Lung (tissue), 12 donors: ENCODE measurements around the gene ANKRD28. TPM values are rescaled to one million over a fixed set of nuclear protein-coding genes. Genes with fewer than 3 reads are reported as not detected.

Experiments used
- ATAC-seq: fragments of 200-7000 bp; cut with Tn5 transposase; one replicate; pipeline ENCODE4 v1.9.1; 2020; ENCODE audit warnings: moderate number of reproducible peaks; ENCODE audit not compliant: insufficient read depth, low FRiP score
- DNase-seq, 3 donors: peaks; one replicate each; pipeline ENCODE4 v3.0.0-alpha.2; 2013 to 2017
- H3K27ac ChIP-seq, 2 donors: one replicate each; pipeline ENCODE4 v1.5.1; 2013; ENCODE audit warnings: mild to moderate bottlenecking in 2 of 2, moderate library complexity in 2 of 2, control low read depth in 1 of 2, inconsistent platforms in 1 of 2, low read depth in 1 of 2, low read length in 1 of 2
- H3K27me3 ChIP-seq, 3 donors: one replicate each; pipeline ENCODE4 v1.5.1; 2013; ENCODE audit warnings: low read length in 2 of 3; ENCODE audit not compliant: control insufficient read depth in 3 of 3, insufficient read depth in 3 of 3
- H3K36me3 ChIP-seq, 4 donors: one replicate each; pipeline ENCODE4 v1.5.1; 2013; ENCODE audit warnings: low read length in 4 of 4, mild to moderate bottlenecking in 1 of 4, moderate library complexity in 1 of 4; ENCODE audit not compliant: control insufficient read depth in 4 of 4, insufficient read depth in 4 of 4
- H3K4me1 ChIP-seq, 5 donors: one replicate each; pipeline ENCODE4 v1.5.1; 2013; ENCODE audit warnings: low read length in 5 of 5, mild to moderate bottlenecking in 2 of 5, moderate library complexity in 1 of 5; ENCODE audit not compliant: control insufficient read depth in 5 of 5, insufficient read depth in 5 of 5
- H3K4me3 ChIP-seq: one replicate; pipeline ENCODE4 v1.5.1; 2013; ENCODE audit warnings: mild to moderate bottlenecking, control low read depth, moderate library complexity
- H3K9ac ChIP-seq, 2 donors: one replicate each; pipeline ENCODE4 v1.5.1; 2013; ENCODE audit warnings: low read length in 2 of 2, control low read depth in 1 of 2; ENCODE audit not compliant: insufficient read depth in 1 of 2
- H3K9me3 ChIP-seq, 4 donors: one replicate each; pipeline ENCODE4 v1.5.1; 2013; ENCODE audit warnings: low read length in 3 of 4, mild to moderate bottlenecking in 1 of 4, moderate library complexity in 1 of 4; ENCODE audit not compliant: control insufficient read depth in 4 of 4, insufficient read depth in 3 of 4
- WGBS, 2 donors: extraction: QIAGEN DNeasy Blood & Tissue Kit; methylation state at CpG; one replicate each; pipeline ENCODE4 v1.1.7; 2013; 5-methylcytosine and 5-hydroxymethylcytosine counted together
- polyA plus RNA-seq, 2 donors: library from polyadenylated mRNA; stranded (reverse); fragments of 200-250 nt; gene quantifications; one replicate each; pipeline ENCODE4 v1.2.1, GENCODE V29; 2013
- total RNA-seq, 2 donors: library from RNA; depleted of rRNA in 1 of 2; stranded (reverse); fragments of >200 nt in 1 of 2; gene quantifications; one replicate each; pipeline ENCODE4 v1.2.1, GENCODE V29; 2014 to 2021
- TF ChIP-seq, protein P1 (sequence below): IDR thresholded peaks from 2 replicates; pipeline ENCODE4 v1.5.1; 2012; ENCODE audit warnings: mild to moderate bottlenecking; ENCODE audit errors: control extremely low read depth, extremely low read depth
- donor health status: control.
- donor health status: control.
- donor health status: Bipolar disorder and iron deficiency.
- donor health status: healthy.
- donor health status: DM: yes; HTN: yes; CAD: no.

Gene ANKRD28
- total and polyA plus RNA-seq, 4 donors = 11.1 to 66.7 (median 39.2) TPM

DNA sequence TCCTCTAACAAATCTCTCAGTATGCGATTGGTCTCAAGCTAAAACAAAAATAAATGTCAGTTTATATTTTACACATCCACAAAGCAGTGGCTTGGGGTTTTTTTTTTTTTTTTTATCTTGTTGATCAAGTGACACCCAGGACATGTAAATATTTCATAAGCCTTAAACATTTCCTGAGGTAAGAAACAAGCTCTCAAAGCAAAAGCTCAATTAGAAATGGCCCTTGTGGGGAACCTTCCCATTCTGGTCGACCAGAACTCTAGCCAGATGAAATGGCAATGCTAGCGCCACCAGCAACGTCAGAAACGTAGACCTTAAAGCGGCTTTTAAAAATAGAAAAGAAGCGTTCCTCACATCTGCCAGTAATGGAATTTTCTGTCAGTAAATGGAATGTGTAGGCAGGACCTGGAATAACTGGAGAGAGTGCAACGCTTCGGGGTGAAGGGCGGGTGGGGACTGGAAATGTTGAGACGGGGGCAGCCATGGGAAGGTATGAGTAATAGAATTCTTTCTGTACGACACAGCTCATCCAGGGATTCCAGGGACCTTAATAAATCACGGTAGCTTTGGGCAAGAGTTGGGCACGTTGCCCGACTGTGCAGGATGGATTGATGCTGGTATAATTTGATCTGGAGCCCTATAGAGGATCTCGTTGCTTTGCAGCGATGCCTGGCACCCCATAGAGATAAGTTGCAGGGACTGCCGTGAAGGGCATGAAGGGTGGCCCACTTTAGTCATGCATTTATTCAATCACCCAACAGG is 151.9 kb downstream of the ANKRD28 start:
- Histone ChIP-seq H3K4me1 (peaks cover 0 to 7% (median 0%) of the 10 kb centered on the region in 5 donors), H3K4me3 (no peak overlapping the region), H3K36me3 (peaks cover 0 to 9% (median 5%) of the 10 kb centered on the region in 4 donors), H3K9me3 (no peaks in the 10 kb centered on the region), H3K27me3 (no peaks in the 10 kb centered on the region), H3K9ac (no peak overlapping the region), H3K27ac (no peak overlapping the region)
- ATAC-seq = no peak
- TF ChIP-seq, protein P1, sequence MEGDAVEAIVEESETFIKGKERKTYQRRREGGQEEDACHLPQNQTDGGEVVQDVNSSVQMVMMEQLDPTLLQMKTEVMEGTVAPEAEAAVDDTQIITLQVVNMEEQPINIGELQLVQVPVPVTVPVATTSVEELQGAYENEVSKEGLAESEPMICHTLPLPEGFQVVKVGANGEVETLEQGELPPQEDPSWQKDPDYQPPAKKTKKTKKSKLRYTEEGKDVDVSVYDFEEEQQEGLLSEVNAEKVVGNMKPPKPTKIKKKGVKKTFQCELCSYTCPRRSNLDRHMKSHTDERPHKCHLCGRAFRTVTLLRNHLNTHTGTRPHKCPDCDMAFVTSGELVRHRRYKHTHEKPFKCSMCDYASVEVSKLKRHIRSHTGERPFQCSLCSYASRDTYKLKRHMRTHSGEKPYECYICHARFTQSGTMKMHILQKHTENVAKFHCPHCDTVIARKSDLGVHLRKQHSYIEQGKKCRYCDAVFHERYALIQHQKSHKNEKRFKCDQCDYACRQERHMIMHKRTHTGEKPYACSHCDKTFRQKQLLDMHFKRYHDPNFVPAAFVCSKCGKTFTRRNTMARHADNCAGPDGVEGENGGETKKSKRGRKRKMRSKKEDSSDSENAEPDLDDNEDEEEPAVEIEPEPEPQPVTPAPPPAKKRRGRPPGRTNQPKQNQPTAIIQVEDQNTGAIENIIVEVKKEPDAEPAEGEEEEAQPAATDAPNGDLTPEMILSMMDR = no peak
- WGBS, 2 donors = 85 to 88% methylated on average over 18 of the region's 18 CpGs
- DNase-seq = no peak

DNA sequence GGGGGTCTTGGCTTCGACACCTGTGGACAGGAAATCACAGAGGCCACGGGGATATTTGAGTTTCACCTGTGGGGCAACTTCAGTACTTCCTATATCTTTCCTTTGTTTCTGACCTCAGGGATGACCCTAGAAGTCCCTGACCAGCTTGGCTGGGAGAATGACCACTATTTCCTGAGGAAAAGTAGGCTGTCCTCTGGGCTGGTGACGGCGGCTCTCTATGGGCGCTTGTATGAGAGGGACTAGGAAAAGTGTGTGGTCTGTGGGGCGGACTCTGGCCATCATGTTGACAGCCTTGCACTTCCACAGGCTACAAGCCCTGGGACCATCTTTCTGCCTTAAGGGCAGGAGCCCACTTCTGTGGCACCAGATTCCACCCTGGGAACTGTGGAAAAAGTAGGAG is 152.5 kb downstream of the ANKRD28 start:
- 90 to 95% methylated on average over 6 of the region's 6 CpGs for WGBS, 2 donors
- H3K27me3 ChIP-seq = no peaks in the 10 kb centered on the region
- DNase-seq (no peak), ATAC-seq (no peak)
- TF ChIP-seq, protein P1 = no peak
- H3K27ac ChIP-seq = no peak overlapping the region
- H3K9me3 ChIP-seq = no peaks in the 10 kb centered on the region
- H3K9ac ChIP-seq = no peak overlapping the region
- peaks cover 0 to 9% (median 5%) of the 10 kb centered on the region in 4 donors for H3K36me3 ChIP-seq
- H3K4me1 ChIP-seq = peaks cover 0 to 7% (median 0%) of the 10 kb centered on the region in 5 donors
- no peak overlapping the region for H3K4me3 ChIP-seq

DNA sequence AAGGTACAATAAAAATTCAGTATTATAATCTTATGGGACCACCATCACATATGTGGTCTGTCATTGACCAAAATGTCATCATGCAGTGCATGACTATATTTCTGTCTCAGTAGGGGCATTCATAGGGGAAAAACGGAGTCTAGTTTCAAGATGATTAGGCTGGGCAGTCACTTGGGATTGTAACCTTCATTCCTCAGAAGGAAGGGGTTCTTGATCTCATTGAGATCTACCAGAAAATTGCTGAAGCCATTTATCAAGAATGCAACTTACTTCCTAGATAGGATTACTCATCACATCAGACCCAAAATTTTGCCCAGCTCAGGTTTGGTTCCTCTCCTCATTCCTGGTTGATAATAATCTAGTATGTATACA is 158.9 kb downstream of the ANKRD28 start:
- H3K9me3 ChIP-seq = no peaks in the 10 kb centered on the region
- H3K9ac ChIP-seq = no peak overlapping the region
- no peak for DNase-seq
- 100% methylated on average over 1 of the region's 1 CpG for WGBS, 2 donors
- H3K27ac ChIP-seq = no peak overlapping the region
- no peak overlapping the region for H3K4me3 ChIP-seq
- peaks cover 0 to 7% (median 0%) of the 10 kb centered on the region in 4 donors for H3K36me3 ChIP-seq
- TF ChIP-seq, protein P1 = no peak
- ATAC-seq = no peak
- H3K4me1 ChIP-seq = peaks cover 0 to 22% (median 10%) of the 10 kb centered on the region in 5 donors
- H3K27me3 ChIP-seq = no peaks in the 10 kb centered on the region
